GM21737 (cell line): ENCODE results near the gene NBEAL2.
A peak's percentile ranks its signal among the peaks of the same experiment; 100 is the strongest.

Source experiments
- ATAC-seq: cut with Tn5 transposase; IDR thresholded peaks from one replicate; pipeline ENCODE4 v1.9.1; 2021; ENCODE audit warnings: mild to moderate bottlenecking, moderate library complexity; ENCODE audit not compliant: unreplicated experiment

Gene NBEAL2

GRCh38 chr3:46984591-46985459 lies 5.4 kb downstream of the NBEAL2 start:
- ATAC-seq = no peak

- ATAC-seq = no peak
These were observed 6.1 kb downstream of the NBEAL2 start for GRCh38 chr3:46985588-46985987.

GRCh38 chr3:46986055-46986730 lies 6.7 kb downstream of the NBEAL2 start:
- ATAC-seq = no peak

GRCh38 chr3:46986782-46987310 lies 7.4 kb downstream of the NBEAL2 start:
- no peak for ATAC-seq

- ATAC-seq = no peak
These were observed 7.9 kb downstream of the NBEAL2 start for GRCh38 chr3:46987319-46987742.

- ATAC-seq = peak; percentile 60
These were observed 8.4 kb downstream of the NBEAL2 start for GRCh38 chr3:46987743-46988401.

- ATAC-seq = no peak
These were observed 9.2 kb downstream of the NBEAL2 start for GRCh38 chr3:46988616-46989015.

- no peak for ATAC-seq
These were observed 9.8 kb downstream of the NBEAL2 start for GRCh38 chr3:46989146-46989810.

GRCh38 chr3:46990573-46991374 lies 11.3 kb downstream of the NBEAL2 start:
- peak; percentile 39 for ATAC-seq

GRCh38 chr3:46991406-46992165 lies 12.1 kb downstream of the NBEAL2 start:
- ATAC-seq = no peak

- ATAC-seq = no peak
These were observed 12.8 kb downstream of the NBEAL2 start for GRCh38 chr3:46992231-46992630.

- no peak for ATAC-seq
These were observed 13.8 kb downstream of the NBEAL2 start for GRCh38 chr3:46993292-46993691.

GRCh38 chr3:46993986-46994385 lies 14.5 kb downstream of the NBEAL2 start:
- no peak for ATAC-seq

- no peak for ATAC-seq
These were observed 15.6 kb downstream of the NBEAL2 start for GRCh38 chr3:46994801-46995731.

GRCh38 chr3:46995901-46996562 lies 16.6 kb downstream of the NBEAL2 start:
- ATAC-seq = no peak

GRCh38 chr3:46996689-46997452 lies 17.4 kb downstream of the NBEAL2 start:
- no peak for ATAC-seq
